T-helper 2 cell (primary cell): ENCODE measurements around the gene FAM168B.
A peak's percentile ranks its signal among the peaks of the same experiment; 100 is the strongest.

Source experiments
- DNase-seq, 5 experiments: peaks; one replicate each; pipeline versions ENCODE4 v3.0.0 to v3.0.0-alpha.2; 2012 to 2022

The FAM168B gene

GRCh38 chr2:131055169-131056065 lies 37.8 kb downstream of the FAM168B start:
- DNase-seq: no peak

- DNase-seq: no peak
Observed at GRCh38 chr2:131054488-131054887, 38.8 kb downstream of the FAM168B start.

DNA sequence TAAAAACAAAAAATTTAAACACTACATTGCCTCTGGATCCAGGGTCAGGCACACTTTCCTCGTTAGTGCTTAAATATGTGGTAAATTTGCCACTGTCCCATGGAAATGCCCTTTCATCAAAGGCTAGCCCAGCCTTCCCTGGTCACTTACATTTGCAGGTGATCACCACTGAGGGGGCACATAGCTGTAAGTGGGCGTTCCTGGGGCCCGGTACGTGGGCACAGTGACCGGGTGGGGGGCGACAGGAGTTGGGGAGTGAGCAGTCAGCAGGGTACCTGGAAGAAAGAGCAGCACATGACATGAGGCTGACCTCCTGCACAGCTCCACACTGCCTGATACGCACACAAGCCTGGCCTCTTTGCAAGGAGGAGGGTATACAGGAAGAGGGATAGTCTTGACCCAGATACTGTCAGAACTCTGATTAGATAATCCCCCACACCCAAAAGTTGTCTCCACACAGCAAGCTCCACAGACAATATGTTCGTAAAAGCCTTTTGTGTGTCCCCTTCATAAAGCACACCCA lies 40.5 kb downstream of the FAM168B start:
- no peak for DNase-seq

GRCh38 chr2:131050896-131051295 lies 42.4 kb downstream of the FAM168B start:
- DNase-seq: no peak

DNA sequence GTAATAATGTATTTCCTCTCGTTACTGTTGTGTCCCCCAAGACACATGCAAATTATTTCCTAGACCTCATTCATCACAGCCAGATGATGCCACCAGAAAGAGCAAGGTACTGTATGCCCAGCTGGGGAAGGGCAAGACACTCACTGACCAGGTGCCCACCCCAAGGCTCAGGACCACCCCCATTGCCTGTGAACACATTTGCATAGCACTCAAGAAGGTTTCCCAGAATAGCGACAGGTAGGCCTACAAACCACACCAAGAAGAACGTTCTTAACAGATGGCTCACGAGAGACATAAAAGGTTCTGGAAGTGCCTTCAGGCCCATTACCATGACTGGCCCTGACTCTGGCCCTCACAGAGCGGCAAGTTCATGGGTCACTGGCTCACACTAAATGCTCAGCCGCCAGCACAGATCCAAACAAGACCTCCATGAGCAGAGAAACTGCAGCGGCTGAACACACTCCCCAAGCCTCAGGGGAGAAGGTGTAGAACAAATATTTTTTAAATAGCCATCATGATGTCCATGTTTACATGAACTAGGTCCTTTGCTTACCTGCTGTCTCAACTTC lies 44.0 kb downstream of the FAM168B start:
- no peak for DNase-seq

DNA sequence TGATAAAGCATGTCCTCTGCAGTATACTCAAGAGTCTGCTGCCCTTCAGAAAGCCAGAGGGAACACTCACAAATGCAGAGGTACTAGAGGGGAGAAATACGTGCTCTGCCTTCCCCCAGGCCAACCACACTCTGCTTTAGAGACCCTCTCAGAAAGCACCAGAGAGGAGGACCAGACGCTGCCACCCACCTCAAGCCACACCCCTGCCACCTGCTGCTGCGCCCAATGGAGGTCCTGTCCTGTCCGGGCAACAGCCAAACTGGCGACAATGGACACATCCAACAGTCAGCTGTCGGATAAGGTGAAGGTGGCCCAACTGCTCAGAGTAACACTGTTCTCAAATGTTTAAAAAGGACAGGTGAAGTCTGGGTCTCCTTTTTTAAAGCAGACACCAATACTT lies 44.6 kb downstream of the FAM168B start:
- no peak for DNase-seq

DNA sequence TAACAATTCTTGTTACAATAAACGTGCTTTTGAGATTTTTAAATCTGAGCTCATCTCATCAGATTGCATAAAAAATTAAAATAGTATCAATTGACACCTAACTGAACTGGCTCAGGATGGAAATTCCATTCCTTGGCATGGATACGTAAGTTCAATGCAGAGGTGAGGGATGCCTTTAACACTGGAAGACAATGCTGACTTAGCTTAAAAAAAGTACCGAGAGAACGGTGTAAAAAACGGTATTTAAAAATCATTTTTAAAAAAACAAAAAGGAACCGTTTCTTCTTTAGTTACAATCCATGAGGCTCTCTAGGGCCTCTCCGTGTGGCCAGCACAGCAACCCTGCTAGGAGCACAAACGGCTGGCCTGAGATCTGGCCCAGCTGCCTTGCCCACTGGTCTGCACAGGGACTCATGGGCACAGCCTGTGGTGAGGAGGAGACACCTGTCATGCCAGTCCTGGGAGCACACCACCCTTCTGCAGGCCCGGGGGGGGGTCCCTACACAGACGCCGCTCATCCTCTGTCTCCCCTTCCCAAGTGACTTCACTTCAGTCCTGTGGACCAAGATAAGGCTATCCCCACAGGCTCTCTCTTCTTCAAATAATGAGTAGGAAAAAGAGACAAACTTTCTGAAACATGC lies 45.2 kb downstream of the FAM168B start:
- no peak for DNase-seq

DNA sequence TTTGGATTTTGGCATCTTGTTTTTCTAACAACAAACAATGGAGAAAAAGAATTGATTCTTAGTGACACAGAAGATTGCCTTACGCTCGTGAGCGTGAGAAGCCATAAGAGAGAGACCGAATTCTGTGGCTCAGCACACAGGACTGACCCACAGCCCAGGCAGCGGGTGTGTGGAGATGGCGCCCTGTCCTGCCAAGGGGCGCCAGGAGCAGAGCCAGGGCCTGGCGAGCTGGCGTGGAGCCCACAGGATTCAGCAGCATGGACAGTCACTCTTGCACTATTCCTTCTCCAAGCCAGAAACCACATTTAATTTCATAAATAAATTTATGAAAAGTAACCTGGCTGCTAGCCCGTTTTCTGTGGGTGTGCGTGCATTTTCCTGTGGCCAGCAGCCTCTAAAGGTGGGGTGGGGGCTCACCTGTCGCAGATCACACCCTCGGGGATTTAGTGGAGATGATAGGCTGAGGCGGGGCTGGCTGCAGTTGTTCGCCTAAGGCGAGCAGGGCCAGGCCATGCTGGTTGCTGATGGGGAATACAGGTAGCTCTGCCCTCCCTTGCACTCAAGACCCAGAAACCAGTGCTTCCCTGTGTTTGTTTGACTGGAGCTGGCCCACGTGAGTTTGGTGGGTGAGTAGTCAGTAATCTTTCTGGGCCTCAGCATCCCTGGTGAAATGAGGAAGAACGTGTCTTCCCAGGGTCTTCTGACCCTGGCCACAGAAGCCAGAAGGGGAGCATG lies 46.2 kb downstream of the FAM168B start:
- DNase-seq: no peak

GRCh38 chr2:131046028-131046917 lies 47.0 kb downstream of the FAM168B start:
- DNase-seq: no peak

DNA sequence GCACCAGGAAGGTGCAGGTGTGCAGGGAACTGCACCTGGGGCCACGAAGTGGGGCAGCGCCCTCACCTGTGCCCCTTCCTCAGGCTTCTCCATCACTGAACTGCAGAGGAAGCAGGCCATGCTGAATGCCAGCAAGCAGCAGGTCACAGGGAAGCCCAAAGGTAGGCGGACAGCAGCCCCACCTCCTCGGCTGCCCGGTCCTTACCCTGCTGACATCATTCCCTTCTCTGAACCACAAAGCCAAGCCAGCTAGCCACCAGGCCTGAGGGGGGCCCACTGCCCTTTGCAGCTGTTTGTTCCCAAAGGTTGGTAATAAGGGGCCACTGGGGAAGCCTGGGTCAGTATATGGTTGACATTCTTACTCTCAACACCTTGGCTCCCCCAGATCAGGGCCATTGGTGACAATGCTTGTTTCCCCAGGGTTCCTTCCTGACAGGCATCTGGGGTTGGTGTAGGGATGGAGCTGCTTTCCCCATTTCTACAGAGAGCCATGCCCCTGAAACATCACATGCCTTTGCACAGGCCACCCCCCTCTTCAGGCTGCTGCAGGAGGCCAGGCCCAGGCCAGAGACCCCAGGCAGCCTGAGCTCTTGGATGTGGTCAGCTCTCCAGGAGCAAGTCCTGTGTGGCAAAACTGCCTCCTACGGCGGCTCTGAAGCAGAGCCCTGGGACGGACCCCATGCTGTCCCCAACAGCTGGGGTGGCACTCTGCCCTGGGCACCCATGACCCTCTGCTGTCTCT lies 47.8 kb downstream of the FAM168B start:
- DNase-seq: no peak

GRCh38 chr2:131044757-131045150 lies 48.5 kb downstream of the FAM168B start:
- no peak for DNase-seq

- no peak for DNase-seq
Observed at GRCh38 chr2:131044075-131044756, 49.0 kb downstream of the FAM168B start.

GRCh38 chr2:131043199-131044074 lies 49.8 kb downstream of the FAM168B start:
- no peak for DNase-seq

DNA sequence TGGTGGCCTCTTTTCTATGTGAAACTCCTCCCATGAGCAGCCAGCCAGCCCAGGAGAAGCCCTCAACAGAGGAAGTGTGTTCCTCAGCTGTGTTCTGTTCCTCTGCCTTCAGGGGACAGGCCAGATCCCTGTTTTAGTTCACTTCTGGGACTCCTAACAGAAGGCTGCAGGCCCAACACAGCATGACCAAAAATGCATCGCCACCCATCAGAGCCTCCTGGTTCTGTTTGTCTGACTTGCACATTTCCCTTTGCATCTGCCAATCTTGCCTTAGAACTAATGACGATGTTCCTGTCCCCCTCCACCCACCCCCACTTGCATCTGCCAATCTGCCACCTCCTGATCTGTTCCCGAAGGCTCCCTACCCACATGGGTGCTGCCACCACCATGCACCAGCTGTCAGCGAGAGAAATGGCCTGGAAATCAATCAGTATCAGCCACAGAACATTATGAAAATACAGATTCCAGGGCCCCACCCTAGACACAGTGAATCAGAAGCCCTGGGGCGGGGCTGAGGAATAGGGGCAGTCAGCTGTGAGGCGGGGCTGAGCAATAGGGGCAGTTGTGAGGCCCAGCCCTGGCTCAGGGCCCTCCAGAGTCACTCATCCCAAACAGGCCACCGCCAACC lies 51.0 kb downstream of the FAM168B start:
- no peak for DNase-seq

DNA sequence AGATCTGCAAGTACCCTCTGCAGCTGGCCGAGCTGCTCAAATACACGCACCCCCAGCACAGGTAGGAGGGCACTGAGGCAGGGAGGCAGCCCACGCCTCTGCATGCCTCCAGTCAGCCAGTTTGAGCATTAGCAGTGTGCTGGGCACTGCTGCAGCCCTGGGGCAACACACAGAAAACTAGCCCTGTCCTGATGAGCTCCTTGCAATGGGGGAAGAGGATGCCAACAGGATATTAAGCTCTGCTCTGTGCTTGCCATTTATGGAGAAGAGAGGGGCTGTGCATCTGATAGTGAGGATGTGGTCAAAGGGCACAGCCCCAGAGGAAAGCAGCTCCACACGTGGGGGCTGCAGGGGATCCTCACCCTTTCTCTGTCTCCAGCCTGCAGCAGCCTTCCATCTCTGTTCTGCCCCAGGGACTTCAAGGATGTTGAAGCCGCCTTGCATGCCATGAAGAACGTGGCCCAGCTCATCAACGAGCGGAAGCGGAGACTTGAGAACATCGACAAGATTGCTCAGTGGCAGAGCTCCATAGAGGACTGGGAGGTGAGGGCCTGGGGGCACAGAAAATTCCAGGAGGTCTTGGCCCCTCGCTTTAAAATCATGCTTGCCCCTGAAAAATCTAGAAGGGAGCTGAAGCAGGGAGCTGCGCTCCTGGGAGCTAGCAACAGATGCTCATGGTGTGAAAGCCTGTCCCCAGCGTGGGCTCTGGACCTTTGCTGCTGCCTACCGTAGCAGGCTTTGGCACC lies 51.7 kb downstream of the FAM168B start:
- DNase-seq: peak in 1 of 5 experiments; percentile 51

DNA sequence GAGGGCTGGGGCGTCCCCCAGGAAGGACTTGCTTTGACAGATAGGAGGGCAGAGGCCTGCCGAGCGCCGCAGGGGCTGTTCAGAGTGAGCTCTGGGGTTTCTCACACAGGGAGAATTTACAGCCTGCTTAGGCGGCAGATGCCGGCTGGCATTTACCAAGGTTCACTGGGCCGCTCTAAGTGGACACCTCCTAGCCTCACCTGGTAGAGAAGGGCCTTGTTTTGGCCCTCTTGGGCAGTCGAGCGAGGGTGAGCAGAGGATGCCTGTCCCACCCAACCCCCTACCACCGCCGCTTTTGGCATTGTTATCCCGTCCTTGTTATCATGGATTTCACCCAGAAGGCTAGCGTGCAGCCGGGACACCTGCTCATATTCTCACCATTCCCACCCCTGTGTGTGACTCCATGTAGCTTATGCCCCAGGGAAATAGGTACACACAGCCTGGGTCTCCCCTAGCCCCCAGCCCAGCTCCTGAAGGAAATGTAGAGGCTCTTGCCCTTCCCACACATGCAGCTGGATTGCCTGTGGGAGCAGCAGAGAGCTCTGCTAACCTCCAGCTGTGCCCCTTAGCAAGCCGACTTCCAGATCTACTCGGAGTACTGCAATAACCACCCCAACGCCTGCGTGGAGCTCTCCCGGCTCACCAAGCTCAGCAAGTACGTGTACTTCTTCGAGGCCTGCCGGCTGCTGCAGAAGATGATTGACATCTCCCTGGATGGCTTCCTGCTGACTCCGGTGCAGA lies 52.4 kb downstream of the FAM168B start:
- DNase-seq: peak in 1 of 5 experiments; percentile 71

GRCh38 chr2:131039908-131040660 lies 53.2 kb downstream of the FAM168B start:
- DNase-seq: peak in 2 of 5 experiments; percentile 19 to 66
